Measurements from ENCODE around the gene ADGRD1. TPM values are rescaled to one million over a fixed set of nuclear protein-coding genes. Genes with fewer than 3 reads are reported as not detected.

Gene ADGRD1
- polyA plus RNA-seq, 4 donors = 15.4 to 74.1 (median 18.7) TPM

- DNase-seq (ENCODE audit: low read depth in 4 of 4, low spot score in 3 of 4) = no peak
Observed at GRCh38 chr12:131085816-131086591, 132.3 kb downstream of the ADGRD1 start.

GRCh38 chr12:131087302-131087818 lies 133.7 kb downstream of the ADGRD1 start:
- no peak for DNase-seq (ENCODE audit: low read depth in 4 of 4, low spot score in 3 of 4)

GRCh38 chr12:131087991-131088700 lies 134.4 kb downstream of the ADGRD1 start:
- no peak for DNase-seq (ENCODE audit: low read depth in 4 of 4, low spot score in 3 of 4)

DNA sequence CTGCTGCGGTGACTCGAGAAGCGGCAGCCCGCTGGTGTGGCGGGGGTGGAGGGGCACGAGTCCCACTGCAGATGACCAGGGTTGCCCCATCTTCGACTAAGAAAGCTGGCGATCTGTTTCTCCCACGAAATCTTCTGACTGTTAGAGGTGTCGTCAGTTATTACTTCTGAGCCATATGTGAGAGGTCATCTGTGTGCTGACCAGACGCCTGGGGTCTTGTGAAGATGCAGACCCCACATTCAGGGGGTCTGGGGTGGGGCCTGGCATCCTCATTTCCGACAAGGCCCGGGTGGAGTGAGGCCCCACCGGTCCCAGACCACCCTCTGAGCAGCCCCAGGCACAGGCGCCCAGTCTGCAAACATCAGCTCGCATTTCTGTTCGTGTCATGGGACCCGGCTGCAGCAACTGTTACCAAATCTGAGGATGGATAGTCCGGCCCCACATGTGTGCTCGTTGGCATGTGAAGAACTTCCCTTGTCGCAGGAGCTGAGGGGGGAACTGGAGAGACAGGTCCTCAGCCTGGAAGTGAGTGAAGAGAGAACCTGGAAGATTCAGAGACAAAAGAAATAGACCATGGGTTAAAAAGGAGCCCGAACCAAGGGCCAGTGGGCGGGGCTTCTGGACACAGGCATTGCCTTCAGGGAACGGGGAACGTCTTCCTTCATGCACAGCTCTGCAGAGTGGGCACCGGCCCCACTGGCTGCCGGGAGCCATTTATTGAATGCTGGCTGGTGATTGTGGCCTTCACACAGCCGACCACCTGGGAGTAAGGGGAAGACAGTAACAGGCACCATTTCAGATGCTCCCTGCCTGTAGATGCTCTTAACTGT lies 135.2 kb downstream of the ADGRD1 start:
- DNase-seq (ENCODE audit: low read depth in 4 of 4, low spot score in 3 of 4) = no peak

GRCh38 chr12:131089531-131090273 lies 136.0 kb downstream of the ADGRD1 start:
- no peak for DNase-seq (ENCODE audit: low read depth in 4 of 4, low spot score in 3 of 4)

DNA sequence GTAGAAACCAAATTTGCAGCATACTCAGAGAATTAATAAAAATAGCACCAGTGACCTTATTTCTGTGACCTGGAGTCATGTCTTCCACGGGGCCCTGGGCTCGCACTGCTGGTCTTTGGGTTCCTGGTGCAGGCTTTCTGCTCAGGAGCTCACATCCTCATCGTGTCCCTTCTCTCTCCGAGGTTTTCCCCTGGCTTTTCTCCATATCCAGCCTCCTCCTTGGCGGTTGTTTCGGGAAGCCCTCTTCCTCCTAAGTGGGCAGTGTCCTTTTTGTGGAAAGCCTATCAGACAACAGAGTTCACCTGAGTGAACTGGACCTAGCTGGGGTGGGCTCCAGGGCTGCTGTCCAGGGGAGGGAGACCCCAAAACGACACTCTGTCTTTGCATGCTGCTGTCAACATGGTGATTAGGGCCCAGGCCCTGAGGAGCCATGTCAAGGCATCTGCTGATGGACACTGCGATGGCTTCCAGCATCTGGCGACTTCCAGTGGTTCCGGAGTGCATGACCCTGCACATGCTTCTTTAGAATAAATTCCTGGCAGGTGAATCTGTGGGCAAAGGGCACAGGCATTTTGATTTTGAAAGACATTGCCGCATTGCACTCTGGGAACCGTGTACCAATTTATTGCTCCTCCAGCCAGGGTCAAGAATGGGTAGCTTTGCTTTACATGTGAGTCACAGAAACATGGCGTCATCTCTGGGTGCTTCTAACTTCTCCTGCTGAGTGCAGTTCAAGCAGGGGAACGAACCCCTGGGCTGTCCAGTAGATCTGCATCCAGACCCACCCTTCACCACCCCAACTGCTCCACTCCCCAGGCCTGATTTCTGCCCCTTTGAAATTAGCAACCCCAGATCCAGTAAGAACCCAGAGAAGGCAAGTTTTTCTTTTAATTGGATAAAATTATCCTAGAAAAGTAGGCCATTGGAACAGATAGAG lies 136.8 kb downstream of the ADGRD1 start:
- DNase-seq (ENCODE audit: low read depth in 4 of 4, low spot score in 3 of 4) = no peak

DNA sequence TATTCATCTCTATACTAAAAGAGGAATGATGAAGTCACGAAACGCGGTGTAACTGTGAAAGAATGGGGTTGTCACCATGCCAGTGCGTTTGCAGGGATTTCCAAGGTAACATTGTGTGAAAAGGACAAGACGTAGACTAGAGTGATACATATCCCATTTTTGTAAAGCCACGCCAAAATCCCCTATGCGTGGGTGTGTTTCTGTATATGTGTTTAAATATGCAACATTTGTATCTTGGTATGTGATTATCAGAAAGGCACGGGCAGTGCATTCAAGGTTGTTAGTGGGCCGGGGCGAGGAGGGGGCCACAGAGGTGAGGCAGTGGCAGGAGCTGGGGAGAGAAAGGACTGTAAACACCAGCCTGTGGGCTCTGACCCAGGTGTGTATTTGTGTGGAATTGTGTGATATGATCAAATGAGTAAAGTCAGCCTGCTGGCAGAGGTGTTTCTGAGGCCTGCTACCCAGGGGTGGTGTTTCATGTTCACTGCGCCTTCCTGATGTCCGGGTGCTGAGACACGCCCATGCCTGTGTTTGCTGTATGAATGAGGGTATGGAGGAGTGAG lies 137.8 kb downstream of the ADGRD1 start:
- no peak for DNase-seq (ENCODE audit: low read depth in 4 of 4, low spot score in 3 of 4)

GRCh38 chr12:131091976-131092691 lies 138.4 kb downstream of the ADGRD1 start:
- no peak for DNase-seq (ENCODE audit: low read depth in 4 of 4, low spot score in 3 of 4)

DNA sequence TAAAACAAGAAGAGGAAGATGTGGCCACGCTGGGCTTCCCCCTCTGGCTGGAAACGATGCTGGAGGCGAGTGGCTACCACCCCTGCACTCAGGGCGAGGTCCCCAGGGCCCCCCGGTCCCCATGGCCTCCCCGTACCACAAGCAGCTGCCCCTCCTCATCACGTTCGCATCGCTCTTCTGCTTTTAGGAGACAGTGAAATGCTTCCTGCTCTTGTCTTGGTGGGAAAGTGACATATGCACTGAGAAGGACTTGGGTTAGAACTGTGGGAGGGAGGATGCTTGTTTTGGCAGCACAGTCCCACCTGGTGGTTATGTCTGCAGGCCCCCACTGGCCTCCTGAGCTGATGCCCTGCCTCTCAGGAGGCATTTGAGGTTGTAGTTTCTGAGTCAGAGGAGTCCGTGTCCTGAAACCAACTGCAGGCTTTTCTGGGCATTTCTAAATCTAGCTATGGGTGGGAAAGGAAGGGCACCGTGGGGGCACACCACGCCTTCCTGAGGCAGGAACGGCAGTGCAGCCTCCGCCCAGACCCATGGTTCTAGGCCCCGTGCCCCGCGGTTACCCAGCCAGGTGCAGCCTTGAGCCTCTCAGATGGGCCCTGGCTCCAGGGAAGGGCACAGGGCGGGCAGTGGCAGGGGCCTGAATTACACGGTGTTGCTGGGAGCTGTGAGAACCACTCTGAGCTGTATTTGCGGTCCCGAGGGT lies 139.3 kb downstream of the ADGRD1 start:
- DNase-seq (ENCODE audit: low read depth in 4 of 4, low spot score in 3 of 4) = no peak

DNA sequence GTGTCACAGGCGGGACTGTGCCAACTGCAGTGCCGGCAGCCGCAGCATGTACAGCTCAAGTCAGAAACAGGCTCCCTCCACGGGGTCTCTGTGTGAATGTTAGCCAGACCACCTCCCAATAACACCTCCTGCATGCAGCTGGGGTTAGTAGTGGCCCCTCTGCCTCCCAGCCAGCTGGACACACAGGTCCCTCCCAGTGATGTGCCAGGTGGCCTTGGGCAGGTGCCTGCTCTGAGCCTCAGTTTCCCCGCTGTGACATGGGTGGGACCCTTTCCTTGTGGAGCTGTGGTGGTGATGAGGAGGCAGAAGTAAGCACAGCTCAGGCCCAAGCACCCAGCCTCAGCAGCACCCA lies 139.9 kb downstream of the ADGRD1 start:
- no peak for DNase-seq (ENCODE audit: low read depth in 4 of 4, low spot score in 3 of 4)

DNA sequence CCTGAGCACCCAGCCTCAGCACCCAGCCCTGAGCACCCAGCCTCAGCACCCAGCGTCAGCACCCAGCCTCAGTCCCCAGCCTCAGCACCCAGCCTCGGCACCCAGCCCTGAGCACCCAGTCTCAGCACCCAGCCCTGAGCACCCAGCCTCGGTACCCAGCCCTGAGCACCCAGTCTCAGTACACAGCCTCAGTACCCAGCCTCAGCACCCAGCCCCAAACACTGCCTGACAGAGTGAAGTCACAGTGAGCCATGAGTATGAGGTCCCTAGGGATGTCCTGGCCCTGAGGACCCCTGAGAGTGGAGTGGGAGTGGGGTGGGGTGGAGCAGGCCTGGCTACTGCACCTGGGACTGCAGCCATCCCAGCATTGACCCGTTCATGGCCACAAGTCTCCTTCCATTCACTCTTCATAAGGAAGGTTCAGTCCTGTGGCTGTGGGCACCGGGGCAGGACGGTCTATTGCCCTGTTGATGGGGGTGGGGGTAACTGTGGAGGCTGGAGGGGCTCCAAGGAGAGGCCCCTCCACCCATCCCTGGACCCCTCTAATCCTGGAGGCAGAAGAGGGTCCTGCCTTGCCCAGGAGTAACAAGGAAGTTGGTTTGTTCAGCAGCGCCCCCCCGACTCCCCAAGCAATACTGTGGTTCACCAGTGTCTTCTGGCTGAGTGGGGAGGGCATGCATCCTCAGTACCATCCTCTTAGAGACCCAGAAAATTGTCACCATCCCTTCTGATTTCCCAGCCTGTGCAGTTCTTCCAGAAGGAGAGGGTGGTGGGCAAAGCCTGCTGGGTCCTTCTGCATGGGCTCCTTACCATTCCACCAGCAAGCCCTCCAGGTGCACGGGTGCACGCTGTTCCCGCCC lies 140.5 kb downstream of the ADGRD1 start:
- no peak for DNase-seq (ENCODE audit: low read depth in 4 of 4, low spot score in 3 of 4)

DNA sequence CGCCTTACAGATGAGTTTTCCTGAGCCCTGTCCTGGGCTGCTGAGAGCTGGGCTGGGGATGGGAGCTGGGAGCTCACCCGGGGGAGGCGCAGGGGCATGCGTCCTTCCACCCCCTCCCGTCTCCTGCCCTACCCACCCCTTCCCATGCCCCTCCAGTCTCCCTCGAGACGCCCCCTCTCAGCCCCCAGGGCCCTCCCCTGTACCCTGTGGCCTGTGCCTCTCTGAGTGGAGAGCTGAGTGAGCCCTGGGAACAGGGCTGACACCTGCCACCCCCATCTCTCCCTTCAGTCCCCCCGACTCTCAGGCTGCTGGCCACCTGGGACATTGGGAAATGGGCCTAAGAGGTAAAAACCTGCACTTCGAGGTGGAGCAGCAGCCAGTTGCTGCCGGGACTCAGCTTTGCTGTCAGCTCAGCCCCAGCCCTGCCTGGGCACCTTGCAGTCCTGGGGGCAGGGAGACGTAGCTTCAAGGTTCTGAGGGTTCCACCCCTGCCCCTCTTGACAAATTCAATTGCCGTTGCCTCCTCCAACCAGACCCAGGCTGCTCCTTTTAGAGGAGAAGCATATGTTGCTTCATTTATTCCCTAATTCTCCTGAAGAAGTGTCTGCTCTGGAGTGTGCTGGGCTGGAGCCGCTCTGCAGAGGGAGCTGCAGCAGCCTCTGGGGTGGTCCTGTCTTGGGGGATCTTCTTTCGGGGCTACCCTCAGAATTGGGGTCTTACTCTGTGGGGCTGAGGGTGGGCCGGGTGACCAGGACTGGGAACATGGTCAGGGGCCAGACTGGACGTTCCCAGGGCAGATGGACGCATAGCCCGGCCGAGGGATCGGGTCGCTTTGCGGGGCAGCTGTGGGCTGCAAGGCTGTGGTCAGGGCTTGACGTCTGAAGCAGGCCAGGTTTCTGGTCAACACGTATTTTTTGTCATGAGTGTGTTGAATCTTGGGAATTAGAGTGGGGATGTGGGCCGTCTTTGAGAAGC lies 141.4 kb downstream of the ADGRD1 start:
- DNase-seq (ENCODE audit: low read depth in 4 of 4, low spot score in 3 of 4) = no peak

- DNase-seq (ENCODE audit: low read depth in 4 of 4, low spot score in 3 of 4) = no peak
Observed at GRCh38 chr12:131095826-131096680, 142.3 kb downstream of the ADGRD1 start.

DNA sequence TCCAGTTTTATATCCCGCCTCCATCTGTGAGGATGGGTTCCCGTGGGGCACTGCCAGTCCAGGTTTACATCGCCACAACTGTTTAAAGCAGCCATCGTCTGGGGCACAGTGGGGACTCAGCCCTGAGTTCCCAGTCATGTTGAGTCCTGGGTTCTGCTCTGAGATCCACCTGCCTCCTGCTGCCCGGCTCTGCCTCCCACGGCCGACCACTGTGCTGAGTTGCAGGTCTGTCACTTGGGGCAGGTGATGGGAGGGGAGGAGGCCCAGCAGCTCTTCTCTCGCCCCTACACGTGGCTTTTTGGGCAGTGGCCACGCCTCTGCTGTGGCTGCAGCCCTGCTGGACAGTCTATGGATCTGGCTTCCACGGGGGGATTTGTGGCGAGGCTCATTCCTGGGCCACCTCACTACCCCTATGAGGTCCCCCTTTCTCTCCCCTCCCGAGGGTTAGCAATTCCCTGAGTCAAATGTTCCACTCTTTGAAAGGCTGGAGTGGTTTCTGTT lies 143.0 kb downstream of the ADGRD1 start:
- DNase-seq (ENCODE audit: low read depth in 4 of 4, low spot score in 3 of 4) = no peak

Measured in left renal pelvis (tissue), 4 donors.